ENCODE results near the gene LY86.

DNA sequence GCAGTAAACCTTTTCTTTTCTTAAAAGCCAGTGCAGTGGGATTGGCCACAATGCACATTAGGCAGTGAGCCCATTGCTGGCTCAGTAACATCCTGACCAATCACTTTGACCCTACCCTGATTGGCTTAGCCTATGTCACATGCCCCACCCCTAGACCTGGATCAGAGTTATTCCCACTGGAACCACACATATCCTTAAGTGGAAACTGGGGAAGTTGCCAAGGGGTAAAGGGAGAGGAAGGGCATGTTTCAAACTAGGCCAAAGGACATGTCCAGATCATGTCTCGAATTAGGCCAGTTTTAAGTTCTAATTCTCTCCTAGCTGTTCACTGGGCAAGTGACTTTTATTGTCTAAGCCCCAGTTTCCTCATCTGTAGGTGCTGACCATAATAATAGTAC is 69.3 kb downstream of the LY86 start:
- TF ChIP-seq RAD21 (IDR thresholded peaks at IDR 0.05; ENCODE audit: insufficient read depth, low read depth, low read length), result no peak
- TF ChIP-seq CEBPB (IDR thresholded peaks at IDR 0.05; ENCODE audit: borderline replicate concordance in 1 of 2, low read depth in 2 of 2, low read length in 2 of 2), result no peak
- TF ChIP-seq, protein P1, sequence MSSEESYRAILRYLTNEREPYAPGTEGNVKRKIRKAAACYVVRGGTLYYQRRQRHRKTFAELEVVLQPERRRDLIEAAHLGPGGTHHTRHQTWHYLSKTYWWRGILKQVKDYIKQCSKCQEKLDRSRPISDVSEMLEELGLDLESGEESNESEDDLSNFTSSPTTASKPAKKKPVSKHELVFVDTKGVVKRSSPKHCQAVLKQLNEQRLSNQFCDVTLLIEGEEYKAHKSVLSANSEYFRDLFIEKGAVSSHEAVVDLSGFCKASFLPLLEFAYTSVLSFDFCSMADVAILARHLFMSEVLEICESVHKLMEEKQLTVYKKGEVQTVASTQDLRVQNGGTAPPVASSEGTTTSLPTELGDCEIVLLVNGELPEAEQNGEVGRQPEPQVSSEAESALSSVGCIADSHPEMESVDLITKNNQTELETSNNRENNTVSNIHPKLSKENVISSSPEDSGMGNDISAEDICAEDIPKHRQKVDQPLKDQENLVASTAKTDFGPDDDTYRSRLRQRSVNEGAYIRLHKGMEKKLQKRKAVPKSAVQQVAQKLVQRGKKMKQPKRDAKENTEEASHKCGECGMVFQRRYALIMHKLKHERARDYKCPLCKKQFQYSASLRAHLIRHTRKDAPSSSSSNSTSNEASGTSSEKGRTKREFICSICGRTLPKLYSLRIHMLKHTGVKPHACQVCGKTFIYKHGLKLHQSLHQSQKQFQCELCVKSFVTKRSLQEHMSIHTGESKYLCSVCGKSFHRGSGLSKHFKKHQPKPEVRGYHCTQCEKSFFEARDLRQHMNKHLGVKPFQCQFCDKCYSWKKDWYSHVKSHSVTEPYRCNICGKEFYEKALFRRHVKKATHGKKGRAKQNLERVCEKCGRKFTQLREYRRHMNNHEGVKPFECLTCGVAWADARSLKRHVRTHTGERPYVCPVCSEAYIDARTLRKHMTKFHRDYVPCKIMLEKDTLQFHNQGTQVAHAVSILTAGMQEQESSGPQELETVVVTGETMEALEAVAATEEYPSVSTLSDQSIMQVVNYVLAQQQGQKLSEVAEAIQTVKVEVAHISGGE (CRISPR knock-in tag; IDR thresholded peaks at IDR 0.05), result no peak
- no peak for TF ChIP-seq YY1 (IDR thresholded peaks at IDR 0.05; ENCODE audit: low read depth, low read length)
- TF ChIP-seq CHD2 (IDR thresholded peaks at IDR 0.05; ENCODE audit: borderline replicate concordance, low read depth, low read length), result no peak
- TF ChIP-seq SUZ12 (IDR thresholded peaks at IDR 0.05; ENCODE audit: unreplicated experiment), result no peak
- TF ChIP-seq, protein P2, sequence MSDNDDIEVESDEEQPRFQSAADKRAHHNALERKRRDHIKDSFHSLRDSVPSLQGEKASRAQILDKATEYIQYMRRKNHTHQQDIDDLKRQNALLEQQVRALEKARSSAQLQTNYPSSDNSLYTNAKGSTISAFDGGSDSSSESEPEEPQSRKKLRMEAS (IDR thresholded peaks at IDR 0.05; ENCODE audit: low read depth, low read length), result no peak
- TF ChIP-seq, protein P3, sequence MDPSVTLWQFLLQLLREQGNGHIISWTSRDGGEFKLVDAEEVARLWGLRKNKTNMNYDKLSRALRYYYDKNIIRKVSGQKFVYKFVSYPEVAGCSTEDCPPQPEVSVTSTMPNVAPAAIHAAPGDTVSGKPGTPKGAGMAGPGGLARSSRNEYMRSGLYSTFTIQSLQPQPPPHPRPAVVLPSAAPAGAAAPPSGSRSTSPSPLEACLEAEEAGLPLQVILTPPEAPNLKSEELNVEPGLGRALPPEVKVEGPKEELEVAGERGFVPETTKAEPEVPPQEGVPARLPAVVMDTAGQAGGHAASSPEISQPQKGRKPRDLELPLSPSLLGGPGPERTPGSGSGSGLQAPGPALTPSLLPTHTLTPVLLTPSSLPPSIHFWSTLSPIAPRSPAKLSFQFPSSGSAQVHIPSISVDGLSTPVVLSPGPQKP (IDR thresholded peaks at IDR 0.05; ENCODE audit: low read depth, low read length), result no peak
- TF ChIP-seq, protein P4, sequence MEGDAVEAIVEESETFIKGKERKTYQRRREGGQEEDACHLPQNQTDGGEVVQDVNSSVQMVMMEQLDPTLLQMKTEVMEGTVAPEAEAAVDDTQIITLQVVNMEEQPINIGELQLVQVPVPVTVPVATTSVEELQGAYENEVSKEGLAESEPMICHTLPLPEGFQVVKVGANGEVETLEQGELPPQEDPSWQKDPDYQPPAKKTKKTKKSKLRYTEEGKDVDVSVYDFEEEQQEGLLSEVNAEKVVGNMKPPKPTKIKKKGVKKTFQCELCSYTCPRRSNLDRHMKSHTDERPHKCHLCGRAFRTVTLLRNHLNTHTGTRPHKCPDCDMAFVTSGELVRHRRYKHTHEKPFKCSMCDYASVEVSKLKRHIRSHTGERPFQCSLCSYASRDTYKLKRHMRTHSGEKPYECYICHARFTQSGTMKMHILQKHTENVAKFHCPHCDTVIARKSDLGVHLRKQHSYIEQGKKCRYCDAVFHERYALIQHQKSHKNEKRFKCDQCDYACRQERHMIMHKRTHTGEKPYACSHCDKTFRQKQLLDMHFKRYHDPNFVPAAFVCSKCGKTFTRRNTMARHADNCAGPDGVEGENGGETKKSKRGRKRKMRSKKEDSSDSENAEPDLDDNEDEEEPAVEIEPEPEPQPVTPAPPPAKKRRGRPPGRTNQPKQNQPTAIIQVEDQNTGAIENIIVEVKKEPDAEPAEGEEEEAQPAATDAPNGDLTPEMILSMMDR (IDR thresholded peaks at IDR 0.05 in 2 of 3, conservative IDR thresholded peaks at IDR 0.05 in 1 of 3; ENCODE audit: control insufficient read depth in 2 of 3, extremely low read depth in 1 of 3, insufficient read depth in 1 of 3, low read depth in 3 of 3, low read length in 3 of 3), result no peak
- TF ChIP-seq, protein P5, sequence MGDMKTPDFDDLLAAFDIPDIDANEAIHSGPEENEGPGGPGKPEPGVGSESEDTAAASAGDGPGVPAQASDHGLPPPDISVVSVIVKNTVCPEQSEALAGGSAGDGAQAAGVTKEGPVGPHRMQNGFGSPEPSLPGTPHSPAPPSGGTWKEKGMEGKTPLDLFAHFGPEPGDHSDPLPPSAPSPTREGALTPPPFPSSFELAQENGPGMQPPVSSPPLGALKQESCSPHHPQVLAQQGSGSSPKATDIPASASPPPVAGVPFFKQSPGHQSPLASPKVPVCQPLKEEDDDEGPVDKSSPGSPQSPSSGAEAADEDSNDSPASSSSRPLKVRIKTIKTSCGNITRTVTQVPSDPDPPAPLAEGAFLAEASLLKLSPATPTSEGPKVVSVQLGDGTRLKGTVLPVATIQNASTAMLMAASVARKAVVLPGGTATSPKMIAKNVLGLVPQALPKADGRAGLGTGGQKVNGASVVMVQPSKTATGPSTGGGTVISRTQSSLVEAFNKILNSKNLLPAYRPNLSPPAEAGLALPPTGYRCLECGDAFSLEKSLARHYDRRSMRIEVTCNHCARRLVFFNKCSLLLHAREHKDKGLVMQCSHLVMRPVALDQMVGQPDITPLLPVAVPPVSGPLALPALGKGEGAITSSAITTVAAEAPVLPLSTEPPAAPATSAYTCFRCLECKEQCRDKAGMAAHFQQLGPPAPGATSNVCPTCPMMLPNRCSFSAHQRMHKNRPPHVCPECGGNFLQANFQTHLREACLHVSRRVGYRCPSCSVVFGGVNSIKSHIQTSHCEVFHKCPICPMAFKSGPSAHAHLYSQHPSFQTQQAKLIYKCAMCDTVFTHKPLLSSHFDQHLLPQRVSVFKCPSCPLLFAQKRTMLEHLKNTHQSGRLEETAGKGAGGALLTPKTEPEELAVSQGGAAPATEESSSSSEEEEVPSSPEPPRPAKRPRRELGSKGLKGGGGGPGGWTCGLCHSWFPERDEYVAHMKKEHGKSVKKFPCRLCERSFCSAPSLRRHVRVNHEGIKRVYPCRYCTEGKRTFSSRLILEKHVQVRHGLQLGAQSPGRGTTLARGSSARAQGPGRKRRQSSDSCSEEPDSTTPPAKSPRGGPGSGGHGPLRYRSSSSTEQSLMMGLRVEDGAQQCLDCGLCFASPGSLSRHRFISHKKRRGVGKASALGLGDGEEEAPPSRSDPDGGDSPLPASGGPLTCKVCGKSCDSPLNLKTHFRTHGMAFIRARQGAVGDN (IDR thresholded peaks at IDR 0.05), result no peak
- TF ChIP-seq, protein P6, sequence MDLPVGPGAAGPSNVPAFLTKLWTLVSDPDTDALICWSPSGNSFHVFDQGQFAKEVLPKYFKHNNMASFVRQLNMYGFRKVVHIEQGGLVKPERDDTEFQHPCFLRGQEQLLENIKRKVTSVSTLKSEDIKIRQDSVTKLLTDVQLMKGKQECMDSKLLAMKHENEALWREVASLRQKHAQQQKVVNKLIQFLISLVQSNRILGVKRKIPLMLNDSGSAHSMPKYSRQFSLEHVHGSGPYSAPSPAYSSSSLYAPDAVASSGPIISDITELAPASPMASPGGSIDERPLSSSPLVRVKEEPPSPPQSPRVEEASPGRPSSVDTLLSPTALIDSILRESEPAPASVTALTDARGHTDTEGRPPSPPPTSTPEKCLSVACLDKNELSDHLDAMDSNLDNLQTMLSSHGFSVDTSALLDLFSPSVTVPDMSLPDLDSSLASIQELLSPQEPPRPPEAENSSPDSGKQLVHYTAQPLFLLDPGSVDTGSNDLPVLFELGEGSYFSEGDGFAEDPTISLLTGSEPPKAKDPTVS (IDR thresholded peaks at IDR 0.05; ENCODE audit: low read depth, low read length), result no peak
- TF ChIP-seq, protein P7, sequence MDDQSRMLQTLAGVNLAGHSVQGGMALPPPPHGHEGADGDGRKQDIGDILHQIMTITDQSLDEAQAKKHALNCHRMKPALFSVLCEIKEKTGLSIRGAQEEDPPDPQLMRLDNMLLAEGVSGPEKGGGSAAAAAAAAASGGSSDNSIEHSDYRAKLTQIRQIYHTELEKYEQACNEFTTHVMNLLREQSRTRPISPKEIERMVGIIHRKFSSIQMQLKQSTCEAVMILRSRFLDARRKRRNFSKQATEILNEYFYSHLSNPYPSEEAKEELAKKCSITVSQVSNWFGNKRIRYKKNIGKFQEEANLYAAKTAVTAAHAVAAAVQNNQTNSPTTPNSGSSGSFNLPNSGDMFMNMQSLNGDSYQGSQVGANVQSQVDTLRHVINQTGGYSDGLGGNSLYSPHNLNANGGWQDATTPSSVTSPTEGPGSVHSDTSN (IDR thresholded peaks at IDR 0.05; ENCODE audit: insufficient replicate concordance, low read depth, low read length), result no peak
- TF ChIP-seq ZNF274 (IDR thresholded peaks at IDR 0.05; ENCODE audit: insufficient read depth, insufficient read length), result no peak

All from GM12878 (cell line).